H1 (cell line): ENCODE measurements around the gene GXYLT2. TPM values are rescaled to one million over a fixed set of nuclear protein-coding genes. Genes with fewer than 3 reads are reported as not detected.

Experiments
- CTCF ChIA-PET: fragments of 300-600 bp; sonication (Branson Sonifier 250); formaldehyde crosslinking; loops from one replicate; lab custom pipeline; 2021; ENCODE audit not compliant: partially characterized antibody; lab: Charles Lee
- POLR2A ChIA-PET: fragments of 300-600 bp; sonication (Branson Sonifier 250); formaldehyde crosslinking; loops from one replicate; lab custom pipeline; 2021; ENCODE audit warnings: inconsistent platforms; ENCODE audit not compliant: partially characterized antibody; lab: Charles Lee
- DNase-seq, 2 experiments: peaks; one replicate each; pipeline versions ENCODE4 v3.0.0 to v3.0.0-alpha.2; 2010 to 2022; ENCODE audit warnings: low spot score in 2 of 2, low read depth in 1 of 2, mixed read lengths in 1 of 2
- FAIRE-seq: peaks from 2 replicates; lab custom pipeline; 2011; peaks lifted over from hg19 to GRCh38; lab: Jason Lieb, UNC
- H2AFZ ChIP-seq: 2 replicates; pipeline ENCODE4 v1.8.1; 2012; ENCODE audit warnings: low read length, inconsistent platforms
- H2AK5ac ChIP-seq: 2 replicates; pipeline ENCODE4 v1.6.1; 2013; ENCODE audit warnings: low read depth, low read length
- H2BK120ac ChIP-seq: replicated peaks from 2 replicates; pipeline ENCODE3; 2013; ENCODE audit warnings: low read depth, low read length, inconsistent platforms
- H2BK12ac ChIP-seq: 2 replicates; pipeline ENCODE4 v1.6.1; 2013; ENCODE audit warnings: low read depth, low read length
- H2BK15ac ChIP-seq: 2 replicates; pipeline ENCODE4 v1.6.1; 2013; ENCODE audit warnings: low read length
- H2BK20ac ChIP-seq: 2 replicates; pipeline ENCODE4 v1.6.1; 2013; ENCODE audit warnings: low read length
- H2BK5ac ChIP-seq: 2 replicates; pipeline ENCODE4 v1.6.1; 2013; ENCODE audit warnings: low read depth, low read length
- H3K14ac ChIP-seq: 2 replicates; pipeline ENCODE4 v1.6.1; 2013; ENCODE audit warnings: inconsistent platforms; ENCODE audit not compliant: insufficient read length
- H3K18ac ChIP-seq: 2 replicates; pipeline ENCODE4 v1.6.1; 2013; ENCODE audit warnings: low read length; ENCODE audit errors: extremely low read depth
- H3K23ac ChIP-seq: 2 replicates; pipeline ENCODE4 v1.6.1; 2013; ENCODE audit warnings: inconsistent platforms; ENCODE audit not compliant: insufficient read length
- H3K23me2 ChIP-seq: 2 replicates; pipeline ENCODE4 v1.6.1; 2013; ENCODE audit warnings: low read depth, low read length
- H3K27ac ChIP-seq: 2 replicates; pipeline ENCODE4 v1.6.1; 2011; ENCODE audit warnings: low read depth, low read length, inconsistent platforms
- H3K27me3 ChIP-seq, 4 experiments: replicated peaks in 1 of 4; 1 replicate in 1 of 4; 2 replicates in 3 of 4; pipeline versions ENCODE4 v1.6.1 to v1.8.1; 2011 to 2013; ENCODE audit warnings: low read length in 3 of 4, mild to moderate bottlenecking in 3 of 4, inconsistent platforms in 2 of 4, mixed read lengths in 2 of 4, moderate library complexity in 1 of 4; ENCODE audit not compliant: control insufficient read depth in 3 of 4, insufficient read depth in 3 of 4; ENCODE audit errors: extremely low read depth in 1 of 4
- H3K36me3 ChIP-seq, 4 experiments: 2 replicates each; pipeline versions ENCODE4 v1.6.1 to v1.8.1; 2011 to 2013; ENCODE audit warnings: mild to moderate bottlenecking in 4 of 4, low read length in 3 of 4, moderate library complexity in 2 of 4, control low read depth in 1 of 4, inconsistent platforms in 1 of 4; ENCODE audit not compliant: insufficient read depth in 4 of 4, control insufficient read depth in 2 of 4
- H3K4ac ChIP-seq: replicated peaks from 2 replicates; pipeline ENCODE3; 2013; ENCODE audit warnings: low read length, low read depth, mixed read lengths, inconsistent platforms; ENCODE audit not compliant: insufficient read length
- H3K4me1 ChIP-seq, 4 experiments: replicated peaks in 1 of 4; 1 replicate in 1 of 4; 2 replicates in 3 of 4; pipeline versions ENCODE4 v1.6.1 to v1.8.1; 2011 to 2013; ENCODE audit warnings: low read length in 3 of 4, inconsistent platforms in 2 of 4, mixed read lengths in 1 of 4; ENCODE audit not compliant: insufficient read depth in 4 of 4, control insufficient read depth in 3 of 4
- H3K4me2 ChIP-seq, 2 experiments: 2 replicates each; pipeline versions ENCODE4 v1.6.1 to v1.8.1; 2011 to 2013; ENCODE audit warnings: low read depth in 2 of 2, low read length in 2 of 2, control low read depth in 1 of 2, inconsistent platforms in 1 of 2, mild to moderate bottlenecking in 1 of 2; ENCODE audit not compliant: insufficient read depth in 1 of 2
- H3K4me3 ChIP-seq, 4 experiments: fragments of 200-600, 300-600 bp in 1 of 4; sonication (generic), shearing (Covaris generic), sonication (Bioruptor Twin) in 1 of 4; 2 replicates each; pipeline versions ENCODE4 v1.5.1 to v1.8.1; 2011 to 2016; ENCODE audit warnings: low read length in 4 of 4, low read depth in 3 of 4, control low read depth in 2 of 4, inconsistent platforms in 2 of 4, mild to moderate bottlenecking in 2 of 4, mixed read lengths in 1 of 4, moderate library complexity in 1 of 4; ENCODE audit not compliant: insufficient read depth in 2 of 4; ENCODE audit errors: extremely low read depth in 1 of 4
- H3K56ac ChIP-seq: replicated peaks from 2 replicates; pipeline ENCODE3; 2013; ENCODE audit warnings: low read depth, mild to moderate bottlenecking, mixed read lengths, low read length, inconsistent platforms; ENCODE audit not compliant: insufficient read length
- H3K79me1 ChIP-seq: 2 replicates; pipeline ENCODE4 v1.6.1; 2013; ENCODE audit warnings: low read depth, low read length, control low read depth
- H3K79me2 ChIP-seq, 2 experiments: 2 replicates each; pipeline versions ENCODE4 v1.6.1 to v1.8.1; 2012 to 2013; ENCODE audit warnings: low read length in 2 of 2, mild to moderate bottlenecking in 2 of 2, inconsistent platforms in 1 of 2; ENCODE audit not compliant: insufficient read depth in 2 of 2, control insufficient read depth in 1 of 2
- H3K9ac ChIP-seq, 4 experiments: replicated peaks in 1 of 4; 1 replicate in 1 of 4; 2 replicates in 3 of 4; pipeline versions ENCODE4 v1.6.1 to v1.8.1; 2011 to 2013; ENCODE audit warnings: low read depth in 3 of 4, low read length in 3 of 4, control low read depth in 2 of 4, mild to moderate bottlenecking in 2 of 4, moderate library complexity in 2 of 4, inconsistent platforms in 1 of 4; ENCODE audit errors: extremely low read depth in 1 of 4
- H3K9me3 ChIP-seq, 2 experiments: 2 replicates each; pipeline versions ENCODE4 v1.6.1 to v1.8.1; 2012 to 2013; ENCODE audit warnings: mild to moderate bottlenecking in 2 of 2, moderate library complexity in 2 of 2, control low read depth in 1 of 2, inconsistent platforms in 1 of 2, low read depth in 1 of 2, low read length in 1 of 2, mixed read lengths in 1 of 2; ENCODE audit not compliant: insufficient read depth in 2 of 2
- H4K20me1 ChIP-seq, 2 experiments: replicated peaks in 1 of 2; 2 replicates each; pipeline versions ENCODE3 to v1.8.1; 2011 to 2013; ENCODE audit warnings: inconsistent platforms in 2 of 2, low read length in 2 of 2, mild to moderate bottlenecking in 1 of 2; ENCODE audit not compliant: insufficient read depth in 2 of 2, control insufficient read depth in 1 of 2
- H4K5ac ChIP-seq: 2 replicates; pipeline ENCODE4 v1.6.1; 2013; ENCODE audit warnings: low read length, low read depth, mixed read lengths, inconsistent platforms; ENCODE audit not compliant: insufficient read length
- H4K8ac ChIP-seq: 2 replicates; pipeline ENCODE4 v1.8.0; 2013; ENCODE audit warnings: mild to moderate bottlenecking, moderate library complexity, low read length, inconsistent platforms; ENCODE audit not compliant: insufficient read depth; ENCODE audit errors: extremely low read depth
- H4K91ac ChIP-seq: replicated peaks from 2 replicates; pipeline ENCODE3; 2013; ENCODE audit warnings: low read length, mixed read lengths, inconsistent platforms; ENCODE audit not compliant: insufficient read length
- CHD1 ChIP-seq: IDR thresholded peaks from 2 replicates; pipeline ENCODE4 v1.6.1; 2012; ENCODE audit warnings: low read depth, low read length, improper control_type of control experiment
- POU5F1 ChIP-seq: IDR thresholded peaks from 2 replicates; pipeline ENCODE4 v1.6.1; 2011; ENCODE audit warnings: low read depth, mild to moderate bottlenecking, low read length, moderate library complexity
- WGBS, 2 experiments: shearing (Covaris generic) in 1 of 2; methylation state at CpG; one replicate each; pipeline versions ENCODE4 v1.1.6 to v1.1.7; 2013 to 2015; ENCODE audit warnings: low lambda C conversion rate in 2 of 2, mixed read lengths in 2 of 2, inconsistent platforms in 1 of 2, low coverage in 1 of 2, missing lambda C conversion rate in 1 of 2; ENCODE audit not compliant: insufficient replicate concordance in 2 of 2, insufficient coverage in 1 of 2, insufficient read length in 1 of 2; ENCODE audit errors: extremely low coverage in 1 of 2, missing lambda C conversion rate in 1 of 2; 5-methylcytosine and 5-hydroxymethylcytosine counted together
- polyA plus RNA-seq, 7 experiments: library from polyadenylated mRNA; depleted of rRNA in 3 of 7; stranded (reverse) in 5 of 7; unstranded in 2 of 7; fragments of >200 nt in 5 of 7; fragments of 200-250 nt in 2 of 7; gene quantifications; 1 replicate in 5 of 7; 2 replicates in 1 of 7; 4 replicates in 1 of 7; pipeline versions ENCODE4 v1.2.1 to v1.2.3, GENCODE V29; 2011 to 2013; ENCODE audit warnings: missing spikeins in 2 of 7, mixed read lengths in 2 of 7
- total RNA-seq: library from RNA; stranded (reverse); fragmentation: NEBNext Ultra II Directional; extraction: Animal tissue kit (Norgen Biotek cat#: 25700); gene quantifications from 2 replicates; pipeline ENCODE4 v1.2.1, GENCODE V29; 2021

GXYLT2 gene
- total and polyA plus RNA-seq, 2 of the 8 experiments (the other 6 are each of a cell fraction or from before 2014, with no cell fraction given) = 1.8 to 5.6 TPM

DNA sequence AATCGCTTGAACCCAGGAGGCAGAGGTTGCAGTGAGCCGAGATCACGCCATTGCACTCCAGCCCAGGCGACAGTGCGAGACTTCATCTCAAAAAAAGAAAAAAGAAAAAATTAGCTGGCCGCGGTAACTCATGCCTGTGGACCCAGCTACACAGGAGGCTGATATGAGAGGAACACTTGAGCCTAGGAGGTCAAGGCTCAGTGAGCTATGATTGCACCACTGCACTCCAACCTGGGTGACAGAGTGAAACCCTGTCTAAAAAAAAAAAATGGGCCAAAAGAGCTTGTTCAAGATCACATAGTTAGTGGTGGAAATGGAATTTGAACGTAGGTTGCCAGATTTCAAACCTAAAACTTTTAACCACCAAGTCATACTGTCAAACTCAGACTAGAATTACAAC lies 62.5 kb downstream of the GXYLT2 start:
- CTCF ChIA-PET = interaction anchor here (0.9 kb wide), 1 partner anchor 10 kb away, joined by 3 read pairs; no protein-coding TSS in a partner anchor

More for the DNA sequence above, 62.5 kb downstream of the GXYLT2 start:
- H2BK20ac ChIP-seq = no peak overlapping the region
- no peak overlapping the region for H2AK5ac ChIP-seq
- peaks cover 0 to 10% (median 5%) of the 10 kb centered on the region in 4 experiments; a peak in 4 of 7 replicates for H3K4me1 ChIP-seq
- no peak overlapping the region for H3K56ac ChIP-seq
- no peak overlapping the region for H3K9ac ChIP-seq
- no peak overlapping the region for H2BK15ac ChIP-seq
- no peak overlapping the region for H3K4me3 ChIP-seq
- DNase-seq (no peak), FAIRE-seq (no peak)
- no peak overlapping the region for H3K14ac ChIP-seq
- H3K27ac ChIP-seq = no peak overlapping the region
- no peaks in the 10 kb centered on the region for H3K9me3 ChIP-seq
- no peak overlapping the region for H4K91ac ChIP-seq
- H4K20me1 ChIP-seq = no peaks in the 10 kb centered on the region
- no peaks in the 10 kb centered on the region for H3K36me3 ChIP-seq
- H3K79me2 ChIP-seq = no peaks in the 10 kb centered on the region
- no peak overlapping the region for H4K8ac ChIP-seq
- 96% methylated on average over 8 of the region's 8 CpGs; no CpG with 5 or more reads in 1 of the 2 experiments for WGBS, 2 experiments
- TF ChIP-seq POU5F1 = no peak
- TF ChIP-seq CHD1 = no peak
- no peaks in the 10 kb centered on the region for H3K79me1 ChIP-seq
- H2BK120ac ChIP-seq = no peak overlapping the region
- H3K27me3 ChIP-seq = no peaks in the 10 kb centered on the region
- H2AFZ ChIP-seq = no peak overlapping the region
- POLR2A ChIA-PET = no interaction called here
- no peak overlapping the region for H2BK5ac ChIP-seq
- H4K5ac ChIP-seq = no peak overlapping the region
- no peak overlapping the region for H3K4ac ChIP-seq
- no peak overlapping the region for H3K23ac ChIP-seq
- no peak overlapping the region for H2BK12ac ChIP-seq
- H3K4me2 ChIP-seq = no peak overlapping the region
- no peak overlapping the region for H3K18ac ChIP-seq
- no peaks in the 10 kb centered on the region for H3K23me2 ChIP-seq
